Mesenchymal stem cell (in vitro differentiated cells and primary cell): ENCODE results near the gene PRTN3.
"Not testable (repeated sequence)": the region's sequence is repeated elsewhere in the genome, so short reads cannot be mapped to it uniquely, and the experiment has no call there.

Experiments
- DNase-seq: peaks from one replicate; pipeline ENCODE4 v3.0.0-alpha.2; 2013
- H2AFZ ChIP-seq: one replicate; pipeline ENCODE4 v1.6.1; 2013; ENCODE audit warnings: low read depth, mild to moderate bottlenecking, control low read depth, inconsistent platforms, low read length, moderate library complexity
- H2AK5ac ChIP-seq: 2 replicates; pipeline ENCODE4 v1.6.1; 2013; ENCODE audit warnings: low read length, moderate library complexity, mild to moderate bottlenecking, inconsistent platforms; ENCODE audit not compliant: severe bottlenecking
- H2BK120ac ChIP-seq: one replicate; pipeline ENCODE4 v1.6.1; 2013; ENCODE audit warnings: low read depth, mild to moderate bottlenecking, inconsistent platforms, low read length, moderate library complexity
- H2BK12ac ChIP-seq, 2 experiments: one replicate each; pipeline ENCODE4 v1.6.1; 2013; ENCODE audit warnings: inconsistent platforms in 2 of 2, low read length in 2 of 2, mild to moderate bottlenecking in 2 of 2, moderate library complexity in 2 of 2, control low read depth in 1 of 2
- H2BK15ac ChIP-seq: one replicate; pipeline ENCODE4 v1.6.1; 2013; ENCODE audit warnings: mild to moderate bottlenecking, low read depth, inconsistent platforms; ENCODE audit not compliant: poor library complexity, severe bottlenecking
- H2BK5ac ChIP-seq: 2 replicates; pipeline ENCODE4 v1.6.1; 2013; ENCODE audit warnings: low read depth, mild to moderate bottlenecking, low read length, control low read depth, inconsistent platforms; ENCODE audit not compliant: poor library complexity, severe bottlenecking
- H3K14ac ChIP-seq, 2 experiments: one replicate each; pipeline ENCODE4 v1.6.1; 2013; ENCODE audit warnings: inconsistent platforms in 2 of 2, low read length in 2 of 2, control low read depth in 1 of 2, mild to moderate bottlenecking in 1 of 2, moderate library complexity in 1 of 2
- H3K18ac ChIP-seq, 2 experiments: one replicate each; pipeline ENCODE4 v1.6.1; 2013; ENCODE audit warnings: inconsistent platforms in 2 of 2, low read length in 2 of 2, control low read depth in 1 of 2, low read depth in 1 of 2, mild to moderate bottlenecking in 1 of 2
- H3K23ac ChIP-seq, 2 experiments: one replicate each; pipeline ENCODE4 v1.6.1; 2013; ENCODE audit warnings: inconsistent platforms in 2 of 2, low read length in 2 of 2, mild to moderate bottlenecking in 2 of 2, moderate library complexity in 2 of 2, control low read depth in 1 of 2
- H3K27ac ChIP-seq: 2 replicates; pipeline ENCODE4 v1.5.1; 2013; ENCODE audit warnings: mild to moderate bottlenecking, moderate library complexity, low read length, control low read depth, inconsistent platforms; ENCODE audit not compliant: poor library complexity, severe bottlenecking
- H3K27me3 ChIP-seq, 2 experiments: 2 replicates each; pipeline versions ENCODE4 v1.6.1 to v1.7.0; 2013; ENCODE audit warnings: low read length in 2 of 2, mild to moderate bottlenecking in 2 of 2, moderate library complexity in 2 of 2, control low read depth in 1 of 2, inconsistent platforms in 1 of 2; ENCODE audit not compliant: control insufficient read depth in 1 of 2, insufficient read depth in 1 of 2
- H3K36me3 ChIP-seq, 2 experiments: 2 replicates each; pipeline versions ENCODE4 v1.6.1 to v1.7.0; 2013; ENCODE audit warnings: low read length in 2 of 2, control low read depth in 1 of 2, inconsistent platforms in 1 of 2, low read depth in 1 of 2, mild to moderate bottlenecking in 1 of 2; ENCODE audit not compliant: insufficient read depth in 2 of 2, control insufficient read depth in 1 of 2
- H3K4ac ChIP-seq, 2 experiments: one replicate each; pipeline ENCODE4 v1.6.1; 2013; ENCODE audit warnings: inconsistent platforms in 2 of 2, low read length in 2 of 2, mild to moderate bottlenecking in 2 of 2, moderate library complexity in 2 of 2, control low read depth in 1 of 2, low read depth in 1 of 2
- H3K4me1 ChIP-seq: 2 replicates; pipeline ENCODE4 v1.6.1; 2013; ENCODE audit warnings: low read depth, low read length, control low read depth; ENCODE audit not compliant: control insufficient read depth, insufficient read depth
- H3K4me2 ChIP-seq: 2 replicates; pipeline ENCODE4 v1.6.1; 2013; ENCODE audit warnings: low read length, mild to moderate bottlenecking, inconsistent platforms; ENCODE audit not compliant: poor library complexity, severe bottlenecking
- H3K4me3 ChIP-seq, 2 experiments: 2 replicates each; pipeline versions ENCODE4 v1.5.1 to v1.7.0; 2013; ENCODE audit warnings: low read length in 2 of 2, mild to moderate bottlenecking in 2 of 2, control low read depth in 1 of 2, low read depth in 1 of 2; ENCODE audit not compliant: insufficient read depth in 1 of 2
- H3K79me1 ChIP-seq: replicated peaks from 2 replicates; pipeline ENCODE4 v1.6.1; 2013; ENCODE audit warnings: mild to moderate bottlenecking, control low read depth, low read length, inconsistent platforms; ENCODE audit not compliant: poor library complexity, severe bottlenecking
- H3K9ac ChIP-seq: 2 replicates; pipeline ENCODE4 v1.7.0; 2013; ENCODE audit warnings: mild to moderate bottlenecking, low read length, moderate library complexity
- H3K9me3 ChIP-seq: 2 replicates; pipeline ENCODE4 v1.7.0; 2013; ENCODE audit warnings: mild to moderate bottlenecking, low read length; ENCODE audit not compliant: control insufficient read depth
- H4K8ac ChIP-seq: one replicate; pipeline ENCODE4 v1.6.1; 2013; ENCODE audit warnings: inconsistent platforms, mild to moderate bottlenecking, low read length, moderate library complexity
- H4K91ac ChIP-seq: one replicate; pipeline ENCODE4 v1.6.1; 2013; ENCODE audit warnings: mild to moderate bottlenecking, low read length, inconsistent platforms
- WGBS: methylation state at CpG from one replicate; pipeline ENCODE4 v1.1.7; 2013; ENCODE audit warnings: mixed read lengths; 5-methylcytosine and 5-hydroxymethylcytosine counted together

Gene PRTN3

DNA sequence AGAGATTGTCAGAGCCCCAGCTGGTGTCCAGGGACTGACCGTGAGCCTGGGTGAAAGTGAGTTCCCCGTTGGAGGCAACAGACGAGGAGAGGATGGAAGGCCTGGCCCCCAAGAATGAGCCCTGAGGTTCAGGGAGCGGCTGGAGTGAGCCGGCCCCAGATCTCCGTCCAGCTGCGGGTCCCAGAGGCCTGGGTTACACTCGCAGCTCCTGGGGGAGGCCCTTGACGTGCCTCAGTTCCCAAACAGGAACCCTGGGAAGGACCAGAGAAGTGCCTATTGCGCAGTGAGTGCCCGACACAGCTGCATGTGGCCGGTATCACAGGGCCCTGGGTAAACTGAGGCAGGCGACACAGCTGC is 10.2 kb downstream of the PRTN3 start:
- peaks cover 14 to 26% of the 10 kb centered on the region in 2 experiments for H3K27me3 ChIP-seq
- H2AK5ac ChIP-seq = no peak overlapping the region
- H3K4me3 ChIP-seq = peak overlapping the region in 1 of 2 experiments; percentile 61
- no peak overlapping the region for H2BK5ac ChIP-seq
- no peaks in the 10 kb centered on the region for H3K9me3 ChIP-seq
- peak overlapping the region; percentile 5 to 57 for H2BK12ac ChIP-seq
- peak overlapping the region; percentile 69 to 72 for H3K18ac ChIP-seq
- no peak overlapping the region for H3K27ac ChIP-seq
- H3K4ac ChIP-seq = peak overlapping the region in 1 of 2 experiments; percentile 42
- peaks cover 10% of the 10 kb centered on the region for H3K4me1 ChIP-seq
- H3K36me3 ChIP-seq = no peaks in the 10 kb centered on the region
- no peak overlapping the region for H2AFZ ChIP-seq
- peak overlapping the region; percentile 77 for H3K9ac ChIP-seq
- H3K4me2 ChIP-seq = no peak overlapping the region
- H2BK15ac ChIP-seq = peak overlapping the region; percentile 73
- H4K91ac ChIP-seq = peak overlapping the region; percentile 54
- no peak overlapping the region for H2BK120ac ChIP-seq
- H3K23ac ChIP-seq = no peak overlapping the region
- H4K8ac ChIP-seq = peak overlapping the region; percentile 78
- 68% methylated on average over 13 of the region's 13 CpGs for WGBS
- no peak overlapping the region for H3K14ac ChIP-seq
- no peak for DNase-seq
- H3K79me1 ChIP-seq = no peaks in the 10 kb centered on the region

DNA sequence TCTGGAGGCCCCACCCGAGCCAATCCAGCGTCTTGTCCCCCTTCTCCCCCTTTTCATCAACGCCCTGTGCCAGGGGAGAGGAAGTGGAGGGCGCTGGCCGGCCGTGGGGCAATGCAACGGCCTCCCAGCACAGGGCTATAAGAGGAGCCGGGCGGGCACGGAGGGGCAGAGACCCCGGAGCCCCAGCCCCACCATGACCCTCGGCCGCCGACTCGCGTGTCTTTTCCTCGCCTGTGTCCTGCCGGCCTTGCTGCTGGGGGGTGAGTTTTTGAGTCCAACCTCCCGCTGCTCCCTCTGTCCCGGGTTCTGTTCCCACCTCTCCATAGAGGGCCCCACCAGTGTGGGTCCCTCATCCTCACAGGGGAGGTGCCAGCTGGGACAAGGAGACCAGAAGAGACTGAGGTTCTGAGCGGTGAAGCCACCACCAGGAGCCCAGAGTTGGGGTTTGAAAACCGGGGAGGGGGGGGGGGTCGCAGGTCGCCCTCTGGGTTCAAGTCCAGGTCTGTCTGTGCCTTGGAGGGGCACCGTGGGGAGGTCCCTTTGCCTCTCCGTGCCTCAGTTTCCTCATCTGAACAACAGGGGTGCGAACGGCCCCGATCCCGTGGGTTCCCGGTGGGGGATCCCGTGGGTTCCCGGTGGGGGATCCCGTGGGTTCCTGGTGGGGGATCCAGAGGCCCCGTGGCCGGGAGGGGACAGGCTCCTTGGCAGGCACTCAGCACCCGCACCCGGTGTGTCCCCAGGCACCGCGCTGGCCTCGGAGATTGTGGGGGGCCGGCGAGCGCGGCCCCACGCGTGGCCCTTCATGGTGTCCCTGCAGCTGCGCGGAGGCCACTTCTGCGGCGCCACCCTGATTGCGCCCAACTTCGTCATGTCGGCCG is 11.6 kb downstream of the PRTN3 start, which contains the start of gene ELANE:
Gene ELANE (plus strand): TSS at position 168 of the 878 bp plus-strand sequence. CDS start 26 bp downstream, at position 194.
- H2AK5ac ChIP-seq = no peak within 1 kb of the TSS
- H3K79me1 ChIP-seq = no peaks in the 10 kb centered on the region
- H2BK120ac ChIP-seq = peak within 1 kb of the TSS; percentile 11

DNA sequence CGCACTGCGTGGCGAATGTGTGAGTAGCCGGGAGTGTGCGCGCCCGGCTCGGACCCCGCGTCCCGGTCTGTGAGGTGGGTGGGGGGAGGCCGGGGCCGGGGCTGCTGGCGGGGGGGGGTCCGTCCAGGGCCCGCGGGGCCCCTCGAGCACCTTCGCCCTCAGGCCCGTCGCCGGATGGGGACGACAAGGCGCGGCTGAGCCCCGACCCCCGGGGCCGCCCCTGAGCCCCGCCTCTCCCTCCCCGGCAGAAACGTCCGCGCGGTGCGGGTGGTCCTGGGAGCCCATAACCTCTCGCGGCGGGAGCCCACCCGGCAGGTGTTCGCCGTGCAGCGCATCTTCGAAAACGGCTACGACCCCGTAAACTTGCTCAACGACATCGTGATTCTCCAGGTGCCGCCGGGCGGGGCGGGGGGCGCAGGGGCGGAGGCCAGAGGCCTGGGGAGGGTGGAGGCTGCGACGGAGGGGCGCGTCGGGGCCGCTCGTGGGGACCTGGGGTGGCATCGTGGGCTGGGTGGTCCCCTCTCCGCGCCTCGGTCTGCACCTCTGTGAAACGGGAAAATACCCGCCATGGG is 12.3 kb downstream of the PRTN3 start:
- no peaks in the 10 kb centered on the region for H3K79me1 ChIP-seq
- H3K4me2 ChIP-seq = no peak overlapping the region
- no peaks in the 10 kb centered on the region for H3K9me3 ChIP-seq
- H3K4me1 ChIP-seq = peaks cover 9% of the 10 kb centered on the region
- WGBS = 90% methylated on average over 46 of the region's 67 CpGs
- no peak overlapping the region for H3K9ac ChIP-seq
- no peak for DNase-seq
- no peak overlapping the region for H3K23ac ChIP-seq
- H3K4ac ChIP-seq = no peak overlapping the region
- H2BK15ac ChIP-seq = no peak overlapping the region
- H3K14ac ChIP-seq = no peak overlapping the region
- no peak overlapping the region for H2BK12ac ChIP-seq
- H3K4me3 ChIP-seq = no peak overlapping the region
- H4K8ac ChIP-seq = no peak overlapping the region
- H3K36me3 ChIP-seq = no peaks in the 10 kb centered on the region
- H4K91ac ChIP-seq = no peak overlapping the region
- H3K27ac ChIP-seq = no peak overlapping the region
- H3K18ac ChIP-seq = no peak overlapping the region
- no peak overlapping the region for H2BK120ac ChIP-seq
- H2AFZ ChIP-seq = no peak overlapping the region
- H2AK5ac ChIP-seq = no peak overlapping the region
- H3K27me3 ChIP-seq = peaks cover 3 to 5% of the 10 kb centered on the region in 2 experiments
- no peak overlapping the region for H2BK5ac ChIP-seq

More for the DNA sequence above, 11.6 kb downstream of the PRTN3 start, which contains the start of gene ELANE:
- DNase-seq = no peak
- Histone ChIP-seq H3K27ac (no peak within 1 kb of the TSS), H4K91ac (peak within 1 kb of the TSS; percentile 27), H3K27me3 (peaks cover 9 to 12% of the 10 kb centered on the region in 2 experiments), H2AFZ (no peak within 1 kb of the TSS), H2BK12ac (peak within 1 kb of the TSS; percentile 5 to 57), H3K36me3 (no peaks in the 10 kb centered on the region), H3K9ac (peak within 1 kb of the TSS; percentile 77), H3K4ac (no peak within 1 kb of the TSS), H3K9me3 (no peaks in the 10 kb centered on the region), H4K8ac (no peak within 1 kb of the TSS), H2BK15ac (peak within 1 kb of the TSS; percentile 80), H2BK5ac (no peak within 1 kb of the TSS), H3K4me3 (peak within 1 kb of the TSS in 1 of 2 experiments; percentile 61), H3K23ac (no peak within 1 kb of the TSS), H3K4me2 (no peak within 1 kb of the TSS), H3K14ac (no peak within 1 kb of the TSS), H3K4me1 (peaks cover 9% of the 10 kb centered on the region), H3K18ac (no peak within 1 kb of the TSS)
- 83% methylated on average over 54 of the region's 55 CpGs for WGBS

DNA sequence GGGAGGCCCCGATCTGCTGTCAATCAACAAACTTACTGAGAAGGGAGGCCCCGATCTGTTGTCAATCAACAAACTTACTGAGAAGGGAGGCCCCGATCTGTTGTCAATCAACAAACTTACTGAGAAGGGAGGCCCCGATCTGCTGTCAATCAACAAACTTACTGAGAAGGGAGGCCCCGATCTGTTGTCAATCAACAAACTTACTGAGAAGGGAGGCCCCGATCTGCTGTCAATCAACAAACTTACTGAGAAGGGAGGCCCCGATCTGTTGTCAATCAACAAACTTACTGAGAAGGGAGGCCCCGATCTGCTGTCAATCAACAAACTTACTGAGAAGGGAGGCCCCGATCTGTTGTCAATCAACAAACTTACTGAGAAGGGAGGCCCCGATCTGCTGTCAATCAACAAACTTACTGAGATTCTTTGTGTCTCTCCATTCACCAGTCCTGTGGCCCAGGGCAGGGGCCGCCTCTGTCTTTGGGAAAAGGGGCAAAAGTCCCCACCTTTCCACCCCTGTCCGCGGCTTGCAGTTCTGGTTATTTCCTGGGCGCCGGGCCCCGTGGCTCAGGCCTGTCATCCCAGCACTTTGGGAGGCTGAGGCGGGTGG is 12.9 kb downstream of the PRTN3 start:
- H3K79me1 ChIP-seq, H3K9me3 ChIP-seq, H4K8ac ChIP-seq, H3K36me3 ChIP-seq, H3K4ac ChIP-seq, H2BK120ac ChIP-seq, H3K9ac ChIP-seq, H3K27ac ChIP-seq, H3K14ac ChIP-seq, H4K91ac ChIP-seq, H3K4me1 ChIP-seq, H3K4me3 ChIP-seq, H3K18ac ChIP-seq, H2AFZ ChIP-seq, H2BK5ac ChIP-seq, H2BK12ac ChIP-seq, H2BK15ac ChIP-seq, H3K4me2 ChIP-seq, H3K27me3 ChIP-seq, H2AK5ac ChIP-seq, DNase-seq, H3K23ac ChIP-seq: not testable (repeated sequence)
- 94% methylated on average over 7 of the region's 17 CpGs for WGBS
